Measurements from ENCODE around the gene IRF4. TPM values are rescaled to one million over a fixed set of nuclear protein-coding genes. Genes with fewer than 3 reads are reported as not detected.

The IRF4 gene
- total and polyA plus RNA-seq, 10 donors: 8.7 to 91.3 (median 46.3) TPM

- Histone ChIP-seq H3K9me3 (no peaks in the 10 kb centered on the region), H3K27me3 (replicated peaks in 1 of 7) (peaks cover 0 to 9% (median 0%) of the 10 kb centered on the region in 7 donors), H3K36me3 (peaks cover 0 to 77% (median 18%) of the 10 kb centered on the region in 6 donors), H3K4me1 (peaks cover 0 to 81% (median 35%) of the 10 kb centered on the region in 6 donors), H3K27ac (no peak overlapping the region), H3K4me3 (no peak overlapping the region)
- WGBS, 5 donors: 78 to 96% (median 86%) methylated on average over 6 of the region's 6 CpGs
- no peak for DNase-seq
- TF ChIP-seq POLR2A (IDR thresholded peaks at IDR 0.05) (no peak), POLR2AphosphoS5 (IDR thresholded peaks at IDR 0.05) (no peak)
- TF ChIP-seq, protein P1, sequence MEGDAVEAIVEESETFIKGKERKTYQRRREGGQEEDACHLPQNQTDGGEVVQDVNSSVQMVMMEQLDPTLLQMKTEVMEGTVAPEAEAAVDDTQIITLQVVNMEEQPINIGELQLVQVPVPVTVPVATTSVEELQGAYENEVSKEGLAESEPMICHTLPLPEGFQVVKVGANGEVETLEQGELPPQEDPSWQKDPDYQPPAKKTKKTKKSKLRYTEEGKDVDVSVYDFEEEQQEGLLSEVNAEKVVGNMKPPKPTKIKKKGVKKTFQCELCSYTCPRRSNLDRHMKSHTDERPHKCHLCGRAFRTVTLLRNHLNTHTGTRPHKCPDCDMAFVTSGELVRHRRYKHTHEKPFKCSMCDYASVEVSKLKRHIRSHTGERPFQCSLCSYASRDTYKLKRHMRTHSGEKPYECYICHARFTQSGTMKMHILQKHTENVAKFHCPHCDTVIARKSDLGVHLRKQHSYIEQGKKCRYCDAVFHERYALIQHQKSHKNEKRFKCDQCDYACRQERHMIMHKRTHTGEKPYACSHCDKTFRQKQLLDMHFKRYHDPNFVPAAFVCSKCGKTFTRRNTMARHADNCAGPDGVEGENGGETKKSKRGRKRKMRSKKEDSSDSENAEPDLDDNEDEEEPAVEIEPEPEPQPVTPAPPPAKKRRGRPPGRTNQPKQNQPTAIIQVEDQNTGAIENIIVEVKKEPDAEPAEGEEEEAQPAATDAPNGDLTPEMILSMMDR (IDR thresholded peaks at IDR 0.05 in 8 of 11, conservative IDR thresholded peaks at IDR 0.05 in 3 of 11): no peak
- intact Hi-C loops (cut with DNase I; ENCODE audit: low total_unique reads): no loop called here
Measured at GRCh38 chr6:400815-401214, 9.3 kb downstream of the IRF4 start.

- no peak overlapping the region for H3K4me3 ChIP-seq
- H3K9me3 ChIP-seq: no peaks in the 10 kb centered on the region
- TF ChIP-seq POLR2AphosphoS5 (IDR thresholded peaks at IDR 0.05): peak in 2 of 3 donors; percentile 30 to 39
- TF ChIP-seq, protein P1 (IDR thresholded peaks at IDR 0.05 in 8 of 11, conservative IDR thresholded peaks at IDR 0.05 in 3 of 11): no peak
- TF ChIP-seq POLR2A (IDR thresholded peaks at IDR 0.05): no peak
- peaks cover 0 to 77% (median 17%) of the 10 kb centered on the region in 6 donors for H3K36me3 ChIP-seq
- DNase-seq: no peak
- H3K27me3 ChIP-seq (replicated peaks in 1 of 7): peaks cover 0 to 5% (median 0%) of the 10 kb centered on the region in 7 donors
- H3K27ac ChIP-seq: no peak overlapping the region
- 88 to 92% (median 89%) methylated on average over 17 to 27 of the region's 27 CpGs for WGBS, 5 donors
- H3K4me1 ChIP-seq: peaks cover 0 to 77% (median 35%) of the 10 kb centered on the region in 6 donors
- intact Hi-C loops (cut with DNase I; ENCODE audit: low total_unique reads): no loop called here
Measured at GRCh38 chr6:401239-401993, 9.9 kb downstream of the IRF4 start.

- WGBS, 5 donors: 82 to 92% (median 91%) methylated on average over 14 of the region's 14 CpGs
- peaks cover 0 to 80% (median 16%) of the 10 kb centered on the region in 6 donors for H3K36me3 ChIP-seq
- intact Hi-C loops (cut with DNase I; ENCODE audit: low total_unique reads): no loop called here
- peak overlapping the region in 1 of 8 donors; percentile 74 for H3K27ac ChIP-seq
- no peak for DNase-seq
- H3K9me3 ChIP-seq: no peaks in the 10 kb centered on the region
- TF ChIP-seq POLR2AphosphoS5 (IDR thresholded peaks at IDR 0.05) (peak in 1 of 3 donors; percentile 25), POLR2A (IDR thresholded peaks at IDR 0.05) (no peak)
- H3K4me3 ChIP-seq: no peak overlapping the region
- H3K4me1 ChIP-seq: peaks cover 0 to 77% (median 35%) of the 10 kb centered on the region in 6 donors
- H3K27me3 ChIP-seq (replicated peaks in 1 of 7): peaks cover 0 to 3% (median 0%) of the 10 kb centered on the region in 7 donors
Measured at GRCh38 chr6:401994-402640, 10.6 kb downstream of the IRF4 start.

DNA sequence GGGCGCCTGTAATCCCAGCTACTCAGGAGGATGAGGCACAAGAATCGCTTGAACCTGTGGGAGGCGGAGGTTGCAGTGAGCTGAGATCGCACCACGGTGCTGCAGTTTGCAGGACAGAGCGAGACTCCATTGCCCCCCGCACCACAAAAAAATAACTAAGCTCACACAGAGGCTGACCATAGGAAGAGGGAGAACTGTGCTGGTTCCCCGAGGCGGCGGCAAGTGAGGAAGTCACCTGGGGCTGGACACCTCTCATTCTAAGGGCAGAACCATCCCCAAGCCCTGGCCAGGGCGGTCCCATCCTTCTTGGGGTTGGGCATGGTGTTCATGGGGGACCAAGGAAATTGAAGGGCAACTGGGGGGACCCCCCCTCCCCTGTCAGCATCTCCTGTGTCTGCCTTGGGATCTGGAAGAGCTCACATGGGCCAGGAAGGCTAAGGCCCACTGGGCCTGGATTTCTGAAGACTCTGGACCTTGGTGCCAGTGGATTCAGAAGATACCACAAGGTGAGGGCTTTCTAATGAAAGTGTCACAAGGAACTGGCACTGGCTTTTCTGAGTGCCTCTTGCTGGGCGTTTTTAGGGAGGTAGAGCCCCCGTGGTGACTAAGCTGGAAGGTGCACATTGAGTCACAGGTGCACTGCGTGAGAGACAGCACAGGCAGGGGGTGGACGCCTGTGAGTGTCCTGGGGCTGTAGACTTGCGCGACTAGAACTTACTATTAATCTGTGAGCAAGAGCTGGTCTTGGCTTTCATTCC, 11.5 kb downstream of the IRF4 start:
- 79 to 88% (median 80%) methylated on average over 16 to 17 of the region's 17 CpGs for WGBS, 5 donors
- Histone ChIP-seq H3K4me1 (peaks cover 0 to 79% (median 35%) of the 10 kb centered on the region in 6 donors), H3K4me3 (peak overlapping the region in 1 of 8 donors; percentile 18), H3K9me3 (no peaks in the 10 kb centered on the region), H3K27me3 (replicated peaks in 1 of 7) (no peaks in the 10 kb centered on the region), H3K36me3 (peaks cover 0 to 80% (median 13%) of the 10 kb centered on the region in 6 donors), H3K27ac (peak overlapping the region in 4 of 8 donors; percentile 21 to 74 (median 58))
- TF ChIP-seq POLR2A (IDR thresholded peaks at IDR 0.05): no peak
- TF ChIP-seq, protein P1 (IDR thresholded peaks at IDR 0.05 in 8 of 11, conservative IDR thresholded peaks at IDR 0.05 in 3 of 11): no peak
- TF ChIP-seq POLR2AphosphoS5 (IDR thresholded peaks at IDR 0.05): no peak
- intact Hi-C loops (cut with DNase I; ENCODE audit: low total_unique reads): no loop called here
- no peak for DNase-seq
